ENCODE measurements around the gene TNFSF15. TPM values are rescaled to one million over a fixed set of nuclear protein-coding genes. Genes with fewer than 3 reads are reported as not detected.

The TNFSF15 gene
- total RNA-seq, 1 experiment from 2014 or later: not detected

- TF ChIP-seq, protein P1, sequence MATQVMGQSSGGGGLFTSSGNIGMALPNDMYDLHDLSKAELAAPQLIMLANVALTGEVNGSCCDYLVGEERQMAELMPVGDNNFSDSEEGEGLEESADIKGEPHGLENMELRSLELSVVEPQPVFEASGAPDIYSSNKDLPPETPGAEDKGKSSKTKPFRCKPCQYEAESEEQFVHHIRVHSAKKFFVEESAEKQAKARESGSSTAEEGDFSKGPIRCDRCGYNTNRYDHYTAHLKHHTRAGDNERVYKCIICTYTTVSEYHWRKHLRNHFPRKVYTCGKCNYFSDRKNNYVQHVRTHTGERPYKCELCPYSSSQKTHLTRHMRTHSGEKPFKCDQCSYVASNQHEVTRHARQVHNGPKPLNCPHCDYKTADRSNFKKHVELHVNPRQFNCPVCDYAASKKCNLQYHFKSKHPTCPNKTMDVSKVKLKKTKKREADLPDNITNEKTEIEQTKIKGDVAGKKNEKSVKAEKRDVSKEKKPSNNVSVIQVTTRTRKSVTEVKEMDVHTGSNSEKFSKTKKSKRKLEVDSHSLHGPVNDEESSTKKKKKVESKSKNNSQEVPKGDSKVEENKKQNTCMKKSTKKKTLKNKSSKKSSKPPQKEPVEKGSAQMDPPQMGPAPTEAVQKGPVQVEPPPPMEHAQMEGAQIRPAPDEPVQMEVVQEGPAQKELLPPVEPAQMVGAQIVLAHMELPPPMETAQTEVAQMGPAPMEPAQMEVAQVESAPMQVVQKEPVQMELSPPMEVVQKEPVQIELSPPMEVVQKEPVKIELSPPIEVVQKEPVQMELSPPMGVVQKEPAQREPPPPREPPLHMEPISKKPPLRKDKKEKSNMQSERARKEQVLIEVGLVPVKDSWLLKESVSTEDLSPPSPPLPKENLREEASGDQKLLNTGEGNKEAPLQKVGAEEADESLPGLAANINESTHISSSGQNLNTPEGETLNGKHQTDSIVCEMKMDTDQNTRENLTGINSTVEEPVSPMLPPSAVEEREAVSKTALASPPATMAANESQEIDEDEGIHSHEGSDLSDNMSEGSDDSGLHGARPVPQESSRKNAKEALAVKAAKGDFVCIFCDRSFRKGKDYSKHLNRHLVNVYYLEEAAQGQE (IDR thresholded peaks at IDR 0.05; ENCODE audit: low read depth): no peak
- no peak for TF ChIP-seq ZFX (IDR thresholded peaks at IDR 0.05)
- TF ChIP-seq, protein P2, sequence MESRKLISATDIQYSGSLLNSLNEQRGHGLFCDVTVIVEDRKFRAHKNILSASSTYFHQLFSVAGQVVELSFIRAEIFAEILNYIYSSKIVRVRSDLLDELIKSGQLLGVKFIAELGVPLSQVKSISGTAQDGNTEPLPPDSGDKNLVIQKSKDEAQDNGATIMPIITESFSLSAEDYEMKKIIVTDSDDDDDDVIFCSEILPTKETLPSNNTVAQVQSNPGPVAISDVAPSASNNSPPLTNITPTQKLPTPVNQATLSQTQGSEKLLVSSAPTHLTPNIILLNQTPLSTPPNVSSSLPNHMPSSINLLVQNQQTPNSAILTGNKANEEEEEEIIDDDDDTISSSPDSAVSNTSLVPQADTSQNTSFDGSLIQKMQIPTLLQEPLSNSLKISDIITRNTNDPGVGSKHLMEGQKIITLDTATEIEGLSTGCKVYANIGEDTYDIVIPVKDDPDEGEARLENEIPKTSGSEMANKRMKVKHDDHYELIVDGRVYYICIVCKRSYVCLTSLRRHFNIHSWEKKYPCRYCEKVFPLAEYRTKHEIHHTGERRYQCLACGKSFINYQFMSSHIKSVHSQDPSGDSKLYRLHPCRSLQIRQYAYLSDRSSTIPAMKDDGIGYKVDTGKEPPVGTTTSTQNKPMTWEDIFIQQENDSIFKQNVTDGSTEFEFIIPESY (IDR thresholded peaks at IDR 0.05; ENCODE audit: extremely low read depth, insufficient replicate concordance, low read length): no peak
- TF ChIP-seq YY1 (IDR thresholded peaks at IDR 0.05; ENCODE audit: extremely low read depth, insufficient replicate concordance, low read depth, low read length): no peak
- TF ChIP-seq SRF (IDR thresholded peaks at IDR 0.05; ENCODE audit: low read depth): no peak
- TF ChIP-seq JUND (IDR thresholded peaks at IDR 0.05): no peak
These were observed 17.9 kb downstream of the TNFSF15 start (continued) for GRCh38 chr9:114787781-114788498.

GRCh38 chr9:114787214-114787613 lies 18.6 kb downstream of the TNFSF15 start:
- BruUV-seq (replicated peaks): no TSS peak
- no peak overlapping the region for H2AFZ ChIP-seq (ENCODE audit: low read depth, low read length, poor library complexity, severe bottlenecking)
- H3K36me3 ChIP-seq (ENCODE audit: control insufficient read depth in 1 of 2, insufficient read depth in 2 of 2, low read length in 2 of 2): no peaks in the 10 kb centered on the region
- H3K9me2 ChIP-seq (ENCODE audit: insufficient read depth): no peaks in the 10 kb centered on the region
- no peak overlapping the region for H3K27ac ChIP-seq (ENCODE audit: low read depth, low read length)
- CTCF ChIA-PET: no interaction called here
- H3K9ac ChIP-seq (ENCODE audit: low read length): no peak overlapping the region
- TF ChIP-seq, protein P3, sequence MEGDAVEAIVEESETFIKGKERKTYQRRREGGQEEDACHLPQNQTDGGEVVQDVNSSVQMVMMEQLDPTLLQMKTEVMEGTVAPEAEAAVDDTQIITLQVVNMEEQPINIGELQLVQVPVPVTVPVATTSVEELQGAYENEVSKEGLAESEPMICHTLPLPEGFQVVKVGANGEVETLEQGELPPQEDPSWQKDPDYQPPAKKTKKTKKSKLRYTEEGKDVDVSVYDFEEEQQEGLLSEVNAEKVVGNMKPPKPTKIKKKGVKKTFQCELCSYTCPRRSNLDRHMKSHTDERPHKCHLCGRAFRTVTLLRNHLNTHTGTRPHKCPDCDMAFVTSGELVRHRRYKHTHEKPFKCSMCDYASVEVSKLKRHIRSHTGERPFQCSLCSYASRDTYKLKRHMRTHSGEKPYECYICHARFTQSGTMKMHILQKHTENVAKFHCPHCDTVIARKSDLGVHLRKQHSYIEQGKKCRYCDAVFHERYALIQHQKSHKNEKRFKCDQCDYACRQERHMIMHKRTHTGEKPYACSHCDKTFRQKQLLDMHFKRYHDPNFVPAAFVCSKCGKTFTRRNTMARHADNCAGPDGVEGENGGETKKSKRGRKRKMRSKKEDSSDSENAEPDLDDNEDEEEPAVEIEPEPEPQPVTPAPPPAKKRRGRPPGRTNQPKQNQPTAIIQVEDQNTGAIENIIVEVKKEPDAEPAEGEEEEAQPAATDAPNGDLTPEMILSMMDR (IDR thresholded peaks at IDR 0.05 in 2 of 3, conservative IDR thresholded peaks at IDR 0.05 in 1 of 3; ENCODE audit: borderline replicate concordance in 1 of 3, insufficient read depth in 1 of 3, low read depth in 2 of 3, low read length in 2 of 3): no peak
- TF ChIP-seq YY1 (IDR thresholded peaks at IDR 0.05; ENCODE audit: extremely low read depth, insufficient replicate concordance, low read depth, low read length): no peak
- no peak for TF ChIP-seq MAX (IDR thresholded peaks at IDR 0.05)
- TF ChIP-seq SRF (IDR thresholded peaks at IDR 0.05; ENCODE audit: low read depth): no peak
- TF ChIP-seq JUND (IDR thresholded peaks at IDR 0.05): no peak
- TF ChIP-seq EZH2 (IDR thresholded peaks at IDR 0.05): no peak
- no peak for TF ChIP-seq SIN3A (IDR thresholded peaks at IDR 0.05; ENCODE audit: low read depth)
- no peak for TF ChIP-seq CBX3 (IDR thresholded peaks at IDR 0.05; ENCODE audit: low read depth)
- no peak for TF ChIP-seq CEBPB (IDR thresholded peaks at IDR 0.05; ENCODE audit: low read depth)
- no peak for TF ChIP-seq EZH2phosphoT487 (IDR thresholded peaks at IDR 0.05; ENCODE audit: borderline replicate concordance)
- peaks cover 13% of the 10 kb centered on the region; the same call in 1 of the 2 replicates for H3K27me3 ChIP-seq (ENCODE audit: insufficient read depth, low read length)
- RAD21 ChIA-PET (ENCODE audit: low non-redundant PET in 1 of 2, low total read pairs in 2 of 2, uncharacterized antibody in 2 of 2, unreplicated experiment in 2 of 2): no interaction called here
- no peak overlapping the region for H3K4me3 ChIP-seq (replicated peaks in 1 of 2; ENCODE audit: low read depth in 1 of 2, low read length in 2 of 2)
- POLR2A ChIA-PET: no interaction called here
- no peak overlapping the region for H3K4me2 ChIP-seq (ENCODE audit: low read length)
- ATAC-seq (no peak), DNase-seq (ENCODE audit: low read depth, low spot score) (no peak)
- intact Hi-C loops (cut with micrococcal nuclease): no loop called here
- H3K9me3 ChIP-seq (ENCODE audit: control insufficient read depth in 1 of 2, insufficient read depth in 1 of 2, low read depth in 1 of 2, low read length in 2 of 2): no peaks in the 10 kb centered on the region
- H3K4me1 ChIP-seq (ENCODE audit: control insufficient read depth in 1 of 2, insufficient read depth in 2 of 2, low read length in 2 of 2): no peaks in the 10 kb centered on the region
- no peaks in the 10 kb centered on the region for H4K20me1 ChIP-seq (ENCODE audit: insufficient read depth)
- no peaks in the 10 kb centered on the region for H3K79me2 ChIP-seq (ENCODE audit: insufficient read depth, low read length)
